ENCODE measurements around the gene NDUFS7. TPM values are rescaled to one million over a fixed set of nuclear protein-coding genes. Genes with fewer than 3 reads are reported as not detected.

Gene NDUFS7
- total RNA-seq, 1 donor from 2014 or later, result 216 TPM

DNA sequence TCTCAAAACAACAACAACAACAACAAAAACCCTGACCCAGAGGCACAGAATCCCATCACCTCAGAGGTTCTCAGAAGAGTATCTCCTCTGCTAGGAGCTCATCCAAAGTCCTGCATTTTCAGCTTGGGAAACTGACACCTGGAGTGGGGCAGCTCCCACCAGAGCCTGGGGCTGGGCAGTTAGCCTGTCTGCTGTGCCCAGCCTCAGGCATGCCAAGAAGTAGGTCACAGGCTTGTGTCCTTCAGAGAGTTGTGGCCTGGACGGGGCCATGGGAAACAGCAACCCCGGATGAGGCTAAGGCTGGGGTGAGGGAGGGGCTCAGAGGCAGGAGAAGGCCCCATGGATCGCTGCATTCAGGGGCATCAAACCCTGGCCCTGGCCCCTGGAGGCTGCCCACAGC, 2.1 kb downstream of the NDUFS7 start:
- peaks cover 8 to 10% of the 10 kb centered on the region in 2 donors for H3K4me1 ChIP-seq
- intact Hi-C loops (cut with DNase I), result no loop called here
- H3K36me3 ChIP-seq, result peaks cover 20 to 39% of the 10 kb centered on the region in 2 donors

DNA sequence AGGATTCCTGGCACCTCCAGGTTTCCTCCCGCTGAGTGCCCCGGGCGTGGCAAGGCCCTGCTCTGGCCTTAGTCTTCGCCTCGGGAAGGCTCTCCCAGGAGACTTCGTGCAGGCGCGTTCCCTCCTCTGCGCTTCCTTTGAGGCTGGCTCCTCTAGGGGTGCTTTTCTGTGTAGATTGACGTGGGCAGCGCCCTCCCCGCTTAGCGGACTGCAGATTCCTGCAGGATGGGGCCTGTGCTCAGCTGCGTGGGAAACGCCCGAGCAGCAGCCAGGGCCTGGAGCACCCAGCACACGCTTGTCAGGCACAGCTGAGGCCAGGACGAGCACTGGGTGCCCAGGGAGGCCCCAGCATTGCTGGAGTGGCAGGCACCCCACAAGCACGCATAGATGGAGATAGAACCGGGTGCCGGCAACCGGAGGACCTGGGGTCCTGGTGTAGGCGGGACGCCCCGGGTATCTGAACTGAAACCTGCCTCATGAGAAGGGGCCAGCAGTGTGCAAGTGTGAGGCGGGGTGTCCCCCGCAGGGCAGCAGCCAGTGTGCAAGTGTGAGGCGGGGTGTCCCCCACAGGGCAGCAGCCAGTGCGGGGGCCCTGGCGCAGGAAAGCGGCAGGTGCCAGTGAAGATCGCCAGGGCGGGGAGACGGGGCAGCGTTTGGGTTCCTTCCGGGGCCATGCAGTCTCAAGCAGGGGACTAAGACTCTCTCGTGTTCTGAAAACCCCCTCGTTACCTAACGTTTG, 3.4 kb downstream of the NDUFS7 start:
- Histone ChIP-seq H3K27ac (no peak overlapping the region), H3K4me3 (no peak overlapping the region), H3K27me3 (no peaks in the 10 kb centered on the region), H3K9me3 (no peaks in the 10 kb centered on the region), H3K36me3 (peaks cover 32 to 52% of the 10 kb centered on the region in 2 donors), H3K4me1 (peaks cover 8 to 10% of the 10 kb centered on the region in 2 donors)
- DNase-seq (ENCODE audit: low spot score in 2 of 2), result no peak
- TF ChIP-seq CTCF (IDR thresholded peaks at IDR 0.05), result no peak
- intact Hi-C loops (cut with DNase I), result no loop called here

More for the DNA sequence above, 2.1 kb downstream of the NDUFS7 start:
- H3K27me3 ChIP-seq, result no peaks in the 10 kb centered on the region
- no peak overlapping the region for H3K27ac ChIP-seq
- no peaks in the 10 kb centered on the region for H3K9me3 ChIP-seq
- TF ChIP-seq CTCF (IDR thresholded peaks at IDR 0.05), result no peak
- H3K4me3 ChIP-seq, result no peak overlapping the region
- DNase-seq (ENCODE audit: low spot score in 2 of 2), result no peak

DNA sequence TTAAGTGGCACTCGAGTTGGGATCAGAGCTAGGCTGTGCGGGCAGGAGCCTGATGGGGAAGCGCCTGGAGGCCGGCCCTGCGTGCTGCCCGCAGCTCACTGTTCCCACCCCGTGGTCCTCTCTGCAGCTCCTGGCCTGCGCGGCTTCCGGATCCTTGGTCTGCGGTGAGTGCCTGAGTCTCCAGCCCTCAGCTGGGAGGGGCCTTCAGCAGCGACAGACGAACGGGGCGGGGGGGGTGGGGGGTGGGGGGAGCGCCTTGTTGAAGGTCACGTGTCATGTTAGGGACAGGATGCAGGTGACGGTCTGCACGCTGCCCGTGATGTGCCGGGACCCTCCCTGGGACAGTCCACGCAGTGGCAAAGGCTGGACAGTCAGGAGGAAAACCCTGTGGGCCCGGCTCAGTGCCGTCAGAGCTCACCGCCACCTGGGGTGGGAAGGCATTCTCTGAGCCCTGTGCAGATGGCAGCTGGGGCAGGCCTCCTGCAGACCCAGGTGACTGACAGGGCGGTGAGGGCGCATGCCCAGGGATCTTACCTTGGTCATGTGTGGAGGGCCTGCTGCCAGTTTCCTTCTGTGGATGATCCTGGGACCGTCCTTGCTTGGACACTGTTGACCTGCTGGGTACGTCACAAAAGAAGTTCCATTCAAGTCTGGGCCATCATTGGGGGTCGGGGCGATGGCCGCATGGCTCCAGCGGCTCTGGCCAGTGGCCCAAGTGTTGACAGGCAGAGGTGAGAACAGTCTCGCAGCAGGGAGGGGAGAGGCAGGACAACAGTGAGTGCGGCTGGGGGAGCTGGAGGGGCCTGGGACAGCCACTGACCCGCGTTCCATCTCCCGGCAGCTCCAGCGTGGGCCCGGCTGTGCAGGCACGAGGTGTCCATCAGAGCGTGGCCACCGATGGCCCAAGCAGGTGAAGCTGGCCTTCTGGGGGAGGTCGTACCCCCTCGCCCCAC, 4.3 kb downstream of the NDUFS7 start:
- no peaks in the 10 kb centered on the region for H3K9me3 ChIP-seq
- no peak overlapping the region for H3K4me3 ChIP-seq
- H3K4me1 ChIP-seq, result peaks cover 8 to 10% of the 10 kb centered on the region in 2 donors
- intact Hi-C loops (cut with DNase I), result no loop called here
- H3K27me3 ChIP-seq, result no peaks in the 10 kb centered on the region
- no peak for TF ChIP-seq CTCF (IDR thresholded peaks at IDR 0.05)
- no peak for DNase-seq (ENCODE audit: low spot score in 2 of 2)
- peaks cover 39 to 60% of the 10 kb centered on the region in 2 donors for H3K36me3 ChIP-seq
- no peak overlapping the region for H3K27ac ChIP-seq

DNA sequence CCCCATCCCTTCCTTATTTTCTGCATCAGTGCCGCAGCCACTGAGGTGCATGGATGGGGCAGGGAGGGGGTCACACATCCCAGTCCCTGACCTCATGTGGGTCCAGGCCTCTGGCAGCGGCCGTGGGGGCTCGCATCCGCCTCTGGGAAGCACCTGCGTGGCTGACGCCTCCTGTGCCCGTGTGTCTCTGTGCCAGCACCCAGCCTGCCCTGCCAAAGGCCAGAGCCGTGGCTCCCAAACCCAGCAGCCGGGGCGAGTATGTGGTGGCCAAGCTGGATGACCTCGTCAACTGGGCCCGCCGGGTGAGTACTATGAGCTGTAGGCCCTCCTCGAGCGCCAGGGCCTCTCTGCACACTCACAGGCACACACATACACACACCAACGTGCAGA, 4.9 kb downstream of the NDUFS7 start:
- H3K4me1 ChIP-seq, result peaks cover 8 to 10% of the 10 kb centered on the region in 2 donors
- no peaks in the 10 kb centered on the region for H3K9me3 ChIP-seq
- no peak overlapping the region for H3K27ac ChIP-seq
- H3K36me3 ChIP-seq, result peaks cover 45 to 67% of the 10 kb centered on the region in 2 donors
- intact Hi-C loops (cut with DNase I), result no loop called here
- no peaks in the 10 kb centered on the region for H3K27me3 ChIP-seq
- DNase-seq (ENCODE audit: low spot score in 2 of 2), result no peak
- H3K4me3 ChIP-seq, result no peak overlapping the region
- TF ChIP-seq CTCF (IDR thresholded peaks at IDR 0.05), result no peak

- no peak for TF ChIP-seq CTCF (IDR thresholded peaks at IDR 0.05)
- Histone ChIP-seq H3K27me3 (no peaks in the 10 kb centered on the region), H3K27ac (no peak overlapping the region), H3K4me1 (peaks cover 6 to 10% of the 10 kb centered on the region in 2 donors), H3K4me3 (no peak overlapping the region), H3K9me3 (no peaks in the 10 kb centered on the region), H3K36me3 (peaks cover 48 to 69% of the 10 kb centered on the region in 2 donors)
- intact Hi-C loops (cut with DNase I), result no loop called here
- no peak for DNase-seq (ENCODE audit: low spot score in 2 of 2)
Observed at GRCh38 chr19:1389033-1389940, 5.6 kb downstream of the NDUFS7 start.
